Activated B cell treated with CpG ODN at 0.5 μM for 24 hours (primary cell): ENCODE results near the gene FZR1. TPM values are rescaled to one million over a fixed set of nuclear protein-coding genes. Genes with fewer than 3 reads are reported as not detected.
A peak's percentile ranks its signal among the peaks of the same experiment; 100 is the strongest.

ENCODE experiments used
- ATAC-seq: fragments of 200-7000 bp; cut with Tn5 transposase; one replicate; pipeline ENCODE4 v1.10.0; 2021; ENCODE audit warnings: low read depth, mild to moderate bottlenecking, moderate library complexity
- CTCF ChIA-PET: fragments of 350-600 bp; sonication (Branson Sonifier 250); formaldehyde crosslinking; loops from one replicate; lab custom pipeline; 2021; ENCODE audit warnings: antibody characterized with exemption; lab: Charles Lee
- POLR2A ChIA-PET: fragments of 350-600 bp; sonication (Branson Sonifier 250); formaldehyde crosslinking; loops from one replicate; lab custom pipeline; 2021; ENCODE audit warnings: antibody characterized with exemption; lab: Charles Lee
- DNase-seq: peaks from one replicate; pipeline ENCODE4 v3.0.0; 2022
- H3K27ac Mint-ChIP-seq: one replicate; pipeline ENCODE4 v1.8.0; 2020; ENCODE audit warnings: mixed read lengths
- H3K27me3 Mint-ChIP-seq: one replicate; pipeline ENCODE4 v1.8.0; 2021; ENCODE audit warnings: mixed read lengths
- H3K36me3 Mint-ChIP-seq: one replicate; pipeline ENCODE4 v1.8.0; 2021; ENCODE audit warnings: low read depth, mixed read lengths
- H3K4me1 Mint-ChIP-seq: one replicate; pipeline ENCODE4 v1.8.0; 2021; ENCODE audit warnings: mixed read lengths
- H3K4me3 Mint-ChIP-seq: one replicate; pipeline ENCODE4 v1.8.0; 2020; ENCODE audit warnings: mild to moderate bottlenecking, mixed read lengths
- H3K9me3 Mint-ChIP-seq: one replicate; pipeline ENCODE4 v1.8.0; 2020; ENCODE audit warnings: mixed read lengths
- CTCF ChIP-seq: fragments of 200-600 bp; IDR thresholded peaks from one replicate; pipeline ENCODE4 v1.8.0; 2022; ENCODE audit warnings: antibody characterized with exemption, mild to moderate bottlenecking
- intact Hi-C: fragments of 100-400 bp; cut with micrococcal nuclease; formaldehyde crosslinking; loops from one replicate; pipeline ENCODE4 v1.15.1; 2024
- total RNA-seq: library from RNA; stranded (reverse); gene quantifications from 2 replicates; pipeline ENCODE4 v1.2.3, GENCODE V29; 2022

The FZR1 gene
- total RNA-seq, 1 donor from 2014 or later, result 66.0 TPM

- intact Hi-C loops, result no loop called here
- Mint-ChIP-seq H3K27me3 (no peaks in the 10 kb centered on the region), H3K9me3 (no peaks in the 10 kb centered on the region), H3K4me3 (no peak overlapping the region), H3K27ac (peak overlapping the region; percentile 59), H3K4me1 (peaks cover 53% of the 10 kb centered on the region), H3K36me3 (peaks cover 20% of the 10 kb centered on the region)
- ChIA-PET POLR2A (interaction anchor here (1.3 kb wide), 2 partner anchors 15 to 22 kb away, joined by 3 to 6 read pairs; partner anchors contain the start of gene DOHH), CTCF (no interaction called here)
- DNase-seq, result no peak
- ATAC-seq, result no peak
- TF ChIP-seq CTCF, result no peak
Observed at GRCh38 chr19:3515891-3516422, 9.8 kb downstream of the FZR1 start.

- H3K27ac Mint-ChIP-seq, result peak overlapping the region; percentile 59
- H3K9me3 Mint-ChIP-seq, result no peaks in the 10 kb centered on the region
- peak overlapping the region; percentile 2 for H3K4me3 Mint-ChIP-seq
- CTCF ChIA-PET, result no interaction called here
- no peak for TF ChIP-seq CTCF
- H3K27me3 Mint-ChIP-seq, result no peaks in the 10 kb centered on the region
- H3K36me3 Mint-ChIP-seq, result peaks cover 19% of the 10 kb centered on the region
- ATAC-seq (peak; percentile 86), DNase-seq (no peak)
- intact Hi-C loops, result no loop called here
- peaks cover 55% of the 10 kb centered on the region for H3K4me1 Mint-ChIP-seq
- POLR2A ChIA-PET, result interaction anchor here (0.8 to 1.3 kb wide), 4 partner anchors 14 to 37 kb away, joined by 3 to 6 read pairs (median 4); partner anchors contain the start of gene DOHH
Observed at GRCh38 chr19:3516675-3517207, 10.6 kb downstream of the FZR1 start.

- Mint-ChIP-seq H3K9me3 (no peaks in the 10 kb centered on the region), H3K27me3 (no peaks in the 10 kb centered on the region), H3K27ac (no peak overlapping the region), H3K36me3 (peaks cover 20% of the 10 kb centered on the region), H3K4me3 (no peak overlapping the region), H3K4me1 (peaks cover 53% of the 10 kb centered on the region)
- DNase-seq (no peak), ATAC-seq (no peak)
- no peak for TF ChIP-seq CTCF
- CTCF ChIA-PET, result no interaction called here
- POLR2A ChIA-PET, result interaction anchor here (1.0 kb wide), 1 partner anchor 12 kb away, joined by 3 read pairs; the partner anchor contains the start of gene FZR1
- intact Hi-C loops, result no loop called here
Observed at GRCh38 chr19:3517638-3518037, 11.5 kb downstream of the FZR1 start.

GRCh38 chr19:3518255-3518654, 12.1 kb downstream of the FZR1 start:
- no peak for ATAC-seq
- no peak for TF ChIP-seq CTCF
- CTCF ChIA-PET, result no interaction called here
- no peak for DNase-seq
- Mint-ChIP-seq H3K4me1 (peaks cover 53% of the 10 kb centered on the region), H3K36me3 (peaks cover 24% of the 10 kb centered on the region), H3K27me3 (no peaks in the 10 kb centered on the region), H3K27ac (peak overlapping the region; percentile 50), H3K4me3 (no peak overlapping the region), H3K9me3 (no peaks in the 10 kb centered on the region)
- POLR2A ChIA-PET, result interaction anchor here (0.6 to 1.0 kb wide), 2 partner anchors 12 to 332 kb away, joined by 3 read pairs; partner anchors contain the start of gene FZR1
- intact Hi-C loops, result no loop called here

- Mint-ChIP-seq H3K4me1 (peaks cover 52% of the 10 kb centered on the region), H3K9me3 (no peaks in the 10 kb centered on the region), H3K4me3 (no peak overlapping the region), H3K27me3 (no peaks in the 10 kb centered on the region), H3K36me3 (peaks cover 25% of the 10 kb centered on the region), H3K27ac (peak overlapping the region; percentile 50)
- ChIA-PET POLR2A (interaction anchor here (0.6 kb wide), 1 partner anchor 332 kb away, joined by 3 read pairs; no protein-coding TSS in a partner anchor), CTCF (no interaction called here)
- intact Hi-C loops, result no loop called here
- DNase-seq (no peak), ATAC-seq (no peak)
- no peak for TF ChIP-seq CTCF
Observed at GRCh38 chr19:3518659-3519058, 12.5 kb downstream of the FZR1 start.
